ENCODE results near the gene AHI1.

The AHI1 gene

GRCh38 chr6:135256866-135257265, 240.7 kb downstream of the AHI1 start:
- Histone ChIP-seq H3K4me2 (ENCODE audit: low read length, poor library complexity, severe bottlenecking) (no peak overlapping the region), H2AK5ac (ENCODE audit: low read length, severe bottlenecking) (no peak overlapping the region), H2BK12ac (ENCODE audit: low read length in 2 of 2) (no peak overlapping the region), H3K4me3 (ENCODE audit: insufficient read depth in 1 of 2, low read depth in 1 of 2, low read length in 2 of 2) (no peak overlapping the region), H3K9ac (ENCODE audit: low read length) (no peak overlapping the region), H2BK15ac (ENCODE audit: low read depth, poor library complexity, severe bottlenecking) (no peak overlapping the region), H3K79me1 (replicated peaks; ENCODE audit: low read length, poor library complexity, severe bottlenecking) (no peaks in the 10 kb centered on the region), H3K4ac (ENCODE audit: low read depth in 1 of 2, low read length in 2 of 2) (no peak overlapping the region), H2AFZ (ENCODE audit: low read depth, low read length) (no peak overlapping the region), H2BK5ac (ENCODE audit: low read depth, low read length, poor library complexity, severe bottlenecking) (no peak overlapping the region), H2BK120ac (ENCODE audit: low read depth, low read length) (no peak overlapping the region), H3K18ac (ENCODE audit: low read depth in 1 of 2, low read length in 2 of 2) (no peak overlapping the region), H3K27ac (ENCODE audit: low read length, poor library complexity, severe bottlenecking) (no peak overlapping the region), H3K23ac (ENCODE audit: low read length in 2 of 2) (no peak overlapping the region), H3K27me3 (ENCODE audit: control insufficient read depth in 1 of 2, insufficient read depth in 1 of 2, low read length in 2 of 2) (peaks cover 0 to 3% of the 10 kb centered on the region in 2 experiments), H3K4me1 (ENCODE audit: control insufficient read depth, insufficient read depth, low read depth, low read length) (no peaks in the 10 kb centered on the region), H3K9me3 (ENCODE audit: control insufficient read depth, low read length) (no peaks in the 10 kb centered on the region), H4K8ac (ENCODE audit: low read length) (no peak overlapping the region), H3K36me3 (ENCODE audit: control insufficient read depth in 1 of 2, insufficient read depth in 2 of 2, low read depth in 1 of 2, low read length in 2 of 2) (no peaks in the 10 kb centered on the region), H3K14ac (ENCODE audit: low read length in 2 of 2) (no peak overlapping the region), H4K91ac (ENCODE audit: low read length) (no peak overlapping the region)
- DNase-seq: no peak
- 78% methylated on average over 3 of the region's 4 CpGs for WGBS

- Histone ChIP-seq H2AK5ac (ENCODE audit: low read length, severe bottlenecking) (no peak overlapping the region), H4K8ac (ENCODE audit: low read length) (no peak overlapping the region), H3K4me2 (ENCODE audit: low read length, poor library complexity, severe bottlenecking) (no peak overlapping the region), H3K14ac (ENCODE audit: low read length in 2 of 2) (peak overlapping the region in 1 of 2 experiments; percentile 49), H3K27me3 (ENCODE audit: control insufficient read depth in 1 of 2, insufficient read depth in 1 of 2, low read length in 2 of 2) (no peaks in the 10 kb centered on the region), H2BK5ac (ENCODE audit: low read depth, low read length, poor library complexity, severe bottlenecking) (no peak overlapping the region), H2BK12ac (ENCODE audit: low read length in 2 of 2) (peak overlapping the region in 1 of 2 experiments; percentile 31), H3K27ac (ENCODE audit: low read length, poor library complexity, severe bottlenecking) (no peak overlapping the region), H3K18ac (ENCODE audit: low read depth in 1 of 2, low read length in 2 of 2) (no peak overlapping the region), H3K4ac (ENCODE audit: low read depth in 1 of 2, low read length in 2 of 2) (no peak overlapping the region), H4K91ac (ENCODE audit: low read length) (no peak overlapping the region), H3K23ac (ENCODE audit: low read length in 2 of 2) (no peak overlapping the region), H2BK120ac (ENCODE audit: low read depth, low read length) (no peak overlapping the region), H2BK15ac (ENCODE audit: low read depth, poor library complexity, severe bottlenecking) (no peak overlapping the region), H2AFZ (ENCODE audit: low read depth, low read length) (no peak overlapping the region), H3K36me3 (ENCODE audit: control insufficient read depth in 1 of 2, insufficient read depth in 2 of 2, low read depth in 1 of 2, low read length in 2 of 2) (no peaks in the 10 kb centered on the region), H3K9ac (ENCODE audit: low read length) (no peak overlapping the region), H3K9me3 (ENCODE audit: control insufficient read depth, low read length) (no peaks in the 10 kb centered on the region), H3K4me1 (ENCODE audit: control insufficient read depth, insufficient read depth, low read depth, low read length) (no peaks in the 10 kb centered on the region), H3K79me1 (replicated peaks; ENCODE audit: low read length, poor library complexity, severe bottlenecking) (no peaks in the 10 kb centered on the region), H3K4me3 (ENCODE audit: insufficient read depth in 1 of 2, low read depth in 1 of 2, low read length in 2 of 2) (no peak overlapping the region)
- DNase-seq: no peak
- WGBS: 62% methylated on average over 1 of the region's 1 CpG
These were observed 243.1 kb downstream of the AHI1 start for GRCh38 chr6:135254471-135254870.

- no peaks in the 10 kb centered on the region for H3K79me1 ChIP-seq (replicated peaks; ENCODE audit: low read length, poor library complexity, severe bottlenecking)
These were observed 245.8 kb downstream of the AHI1 start for GRCh38 chr6:135251498-135252441.

GRCh38 chr6:135250751-135251497, 246.6 kb downstream of the AHI1 start:
- H4K91ac ChIP-seq (ENCODE audit: low read length): no peak overlapping the region
- H2AFZ ChIP-seq (ENCODE audit: low read depth, low read length): no peak overlapping the region
- H3K79me1 ChIP-seq (replicated peaks; ENCODE audit: low read length, poor library complexity, severe bottlenecking): no peaks in the 10 kb centered on the region
- H3K9me3 ChIP-seq (ENCODE audit: control insufficient read depth, low read length): no peaks in the 10 kb centered on the region
- H2BK15ac ChIP-seq (ENCODE audit: low read depth, poor library complexity, severe bottlenecking): no peak overlapping the region
- H3K14ac ChIP-seq (ENCODE audit: low read length in 2 of 2): no peak overlapping the region
- no peak for DNase-seq
- no peak overlapping the region for H2BK12ac ChIP-seq (ENCODE audit: low read length in 2 of 2)
- no peak overlapping the region for H3K27ac ChIP-seq (ENCODE audit: low read length, poor library complexity, severe bottlenecking)
- H2BK120ac ChIP-seq (ENCODE audit: low read depth, low read length): no peak overlapping the region
- no peak overlapping the region for H4K8ac ChIP-seq (ENCODE audit: low read length)
- no peak overlapping the region for H2BK5ac ChIP-seq (ENCODE audit: low read depth, low read length, poor library complexity, severe bottlenecking)
- H3K23ac ChIP-seq (ENCODE audit: low read length in 2 of 2): no peak overlapping the region
- no peak overlapping the region for H3K4ac ChIP-seq (ENCODE audit: low read depth in 1 of 2, low read length in 2 of 2)
- no peaks in the 10 kb centered on the region for H3K36me3 ChIP-seq (ENCODE audit: control insufficient read depth in 1 of 2, insufficient read depth in 2 of 2, low read depth in 1 of 2, low read length in 2 of 2)
- no peak overlapping the region for H3K4me3 ChIP-seq (ENCODE audit: insufficient read depth in 1 of 2, low read depth in 1 of 2, low read length in 2 of 2)
- no peaks in the 10 kb centered on the region for H3K27me3 ChIP-seq (ENCODE audit: control insufficient read depth in 1 of 2, insufficient read depth in 1 of 2, low read length in 2 of 2)
- H3K9ac ChIP-seq (ENCODE audit: low read length): no peak overlapping the region
- no peak overlapping the region for H2AK5ac ChIP-seq (ENCODE audit: low read length, severe bottlenecking)
- 85% methylated on average over 6 of the region's 9 CpGs for WGBS
- peak overlapping the region in 1 of 2 experiments; percentile 23 for H3K18ac ChIP-seq (ENCODE audit: low read depth in 1 of 2, low read length in 2 of 2)
- no peak overlapping the region for H3K4me2 ChIP-seq (ENCODE audit: low read length, poor library complexity, severe bottlenecking)
- H3K4me1 ChIP-seq (ENCODE audit: control insufficient read depth, insufficient read depth, low read depth, low read length): no peaks in the 10 kb centered on the region

More at GRCh38 chr6:135251498-135252441, 245.8 kb downstream of the AHI1 start:
- peak overlapping the region; percentile 5 for H4K8ac ChIP-seq (ENCODE audit: low read length)
- H3K9me3 ChIP-seq (ENCODE audit: control insufficient read depth, low read length): no peaks in the 10 kb centered on the region
- no peak overlapping the region for H3K9ac ChIP-seq (ENCODE audit: low read length)
- no peak overlapping the region for H3K4ac ChIP-seq (ENCODE audit: low read depth in 1 of 2, low read length in 2 of 2)
- peak overlapping the region in 1 of 2 experiments; percentile 59 for H2BK12ac ChIP-seq (ENCODE audit: low read length in 2 of 2)
- no peak overlapping the region for H3K27ac ChIP-seq (ENCODE audit: low read length, poor library complexity, severe bottlenecking)
- H3K18ac ChIP-seq (ENCODE audit: low read depth in 1 of 2, low read length in 2 of 2): peak overlapping the region in 1 of 2 experiments; percentile 18
- no peak overlapping the region for H3K4me2 ChIP-seq (ENCODE audit: low read length, poor library complexity, severe bottlenecking)
- no peaks in the 10 kb centered on the region for H3K27me3 ChIP-seq (ENCODE audit: control insufficient read depth in 1 of 2, insufficient read depth in 1 of 2, low read length in 2 of 2)
- peak overlapping the region in 1 of 2 experiments; percentile 44 for H3K14ac ChIP-seq (ENCODE audit: low read length in 2 of 2)
- no peak overlapping the region for H2AFZ ChIP-seq (ENCODE audit: low read depth, low read length)
- no peak overlapping the region for H2BK120ac ChIP-seq (ENCODE audit: low read depth, low read length)
- no peak overlapping the region for H2BK5ac ChIP-seq (ENCODE audit: low read depth, low read length, poor library complexity, severe bottlenecking)
- WGBS: 65% methylated on average over 13 of the region's 13 CpGs
- H2BK15ac ChIP-seq (ENCODE audit: low read depth, poor library complexity, severe bottlenecking): no peak overlapping the region
- no peak overlapping the region for H3K4me3 ChIP-seq (ENCODE audit: insufficient read depth in 1 of 2, low read depth in 1 of 2, low read length in 2 of 2)
- H2AK5ac ChIP-seq (ENCODE audit: low read length, severe bottlenecking): no peak overlapping the region
- H3K4me1 ChIP-seq (ENCODE audit: control insufficient read depth, insufficient read depth, low read depth, low read length): no peaks in the 10 kb centered on the region
- no peaks in the 10 kb centered on the region for H3K36me3 ChIP-seq (ENCODE audit: control insufficient read depth in 1 of 2, insufficient read depth in 2 of 2, low read depth in 1 of 2, low read length in 2 of 2)
- DNase-seq: peak; percentile 69
- H3K23ac ChIP-seq (ENCODE audit: low read length in 2 of 2): no peak overlapping the region
- peak overlapping the region; percentile 6 for H4K91ac ChIP-seq (ENCODE audit: low read length)

Data from mesenchymal stem cell (in vitro differentiated cells and primary cell).